ENCODE data around the gene TMUB1. TPM values are rescaled to one million over a fixed set of nuclear protein-coding genes. Genes with fewer than 3 reads are reported as not detected.

TMUB1 gene
- total and polyA plus RNA-seq, 2 donors (not counting 3 experiments of a cell fraction or from before 2014, with no cell fraction given), result 41.3 to 45.3 TPM

DNA sequence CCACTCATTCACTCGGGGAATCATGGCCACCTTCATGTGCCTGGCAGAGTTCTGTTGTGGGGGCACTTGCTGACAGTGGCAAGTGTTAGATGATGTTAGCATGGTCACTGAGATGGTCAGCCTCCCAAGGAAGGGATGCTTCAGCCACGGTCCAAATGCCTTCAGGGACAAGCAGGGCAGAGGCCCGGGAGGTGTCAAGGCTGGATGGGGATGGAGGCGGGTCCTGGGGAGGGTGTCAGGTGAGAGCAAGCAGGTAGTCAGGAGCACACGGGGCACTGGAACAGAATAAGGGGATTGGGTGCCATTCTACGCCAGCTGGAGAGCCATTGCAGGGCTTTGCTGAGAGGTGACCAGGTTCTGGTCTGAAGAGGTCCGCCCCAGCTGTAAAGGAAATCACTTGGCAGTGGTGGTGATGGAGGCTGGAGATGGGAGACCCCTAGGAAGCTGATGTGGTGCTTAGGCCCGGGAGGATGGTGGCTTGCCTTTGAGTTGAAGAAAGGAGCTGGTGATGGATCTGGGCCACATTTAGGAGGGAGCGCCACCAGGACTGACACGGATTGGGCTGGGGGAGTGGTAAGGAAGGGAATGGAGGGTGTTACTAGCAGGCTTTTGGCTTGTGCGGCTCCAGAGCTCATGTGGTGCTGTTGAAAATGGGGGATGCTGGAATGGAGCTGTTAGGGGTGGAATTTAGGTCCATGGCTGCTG, 27.1 kb upstream of the TMUB1 start:
- Histone ChIP-seq H3K9me1 (replicated peaks; ENCODE audit: control insufficient read depth, extremely low read depth, insufficient read depth, low read length) (no peaks in the 10 kb centered on the region), H3K27me3 (ENCODE audit: control insufficient read depth in 2 of 2, insufficient read depth in 2 of 2, low read length in 2 of 2) (no peaks in the 10 kb centered on the region), H3K79me2 (ENCODE audit: control insufficient read depth, insufficient read depth, low read length) (peaks cover 72% of the 10 kb centered on the region), H3K27ac (ENCODE audit: insufficient read depth, low read depth, low read length) (no peak overlapping the region), H3K9ac (replicated peaks; ENCODE audit: extremely low read depth, insufficient read depth, low read length) (no peak overlapping the region), H2AFZ (ENCODE audit: low read depth, low read length) (no peak overlapping the region), H3K4me1 (ENCODE audit: control insufficient read depth, extremely low read depth, insufficient read depth, low read length) (peaks cover 17% of the 10 kb centered on the region), H4K20me1 (replicated peaks; ENCODE audit: control insufficient read depth, extremely low read depth, insufficient read depth, low read length) (no peaks in the 10 kb centered on the region), H3K4me2 (ENCODE audit: insufficient read depth, low read length) (no peak overlapping the region), H3K36me3 (ENCODE audit: control insufficient read depth in 2 of 2, extremely low read depth in 1 of 2, insufficient read depth in 2 of 2, low read length in 2 of 2) (peaks cover 0 to 2% of the 10 kb centered on the region in 2 experiments), H3K4me3 (replicated peaks in 1 of 3; ENCODE audit: insufficient read depth in 1 of 3, low read depth in 1 of 3, low read length in 3 of 3) (no peak overlapping the region), H3K9me3 (replicated peaks; ENCODE audit: control insufficient read depth, insufficient read depth, low read length) (no peaks in the 10 kb centered on the region)
- POLR2A ChIA-PET, result interaction anchor here (0.8 kb wide), 1 partner anchor 21 kb away, joined by 3 read pairs; no protein-coding TSS in a partner anchor
- CTCF ChIA-PET, result interaction anchor here (0.8 to 4.5 kb wide), 18 partner anchors 8 to 148 kb away, joined by 3 to 26 read pairs (median 6); partner anchors contain the start of genes ABCB8, AGAP3 and FASTK
- no peak for FAIRE-seq
- intact Hi-C loops (cut with micrococcal nuclease) (loop anchor here (2.0 kb wide), 2 partner anchors 148 to 212 kb away; no protein-coding TSS in a partner anchor), dilution Hi-C loops (cut with MboI; ENCODE audit: extremely low pct_ligation_motif_present, low sequenced_read_pairs) (no loop called here)
- no peak for TF ChIP-seq POLR2A (IDR thresholded peaks at IDR 0.05; ENCODE audit: low read depth, low read length)
- BruUV-seq (replicated peaks), result no TSS peak
- DNase-seq (ENCODE audit: low read depth, low spot score), result no peak

GRCh38 chr7:151109094-151110048, 26.1 kb upstream of the TMUB1 start:
- no peaks in the 10 kb centered on the region for H3K9me1 ChIP-seq (replicated peaks; ENCODE audit: control insufficient read depth, extremely low read depth, insufficient read depth, low read length)
- ChIA-PET CTCF (interaction anchor here (0.6 to 4.5 kb wide), 15 partner anchors 14 to 153 kb away, joined by 3 to 26 read pairs (median 5); partner anchors contain the start of gene ABCB8), POLR2A (interaction anchor here (1.1 kb wide), 1 partner anchor 24 kb away, joined by 4 read pairs; no protein-coding TSS in a partner anchor)
- no peak for FAIRE-seq
- H3K9me3 ChIP-seq (replicated peaks; ENCODE audit: control insufficient read depth, insufficient read depth, low read length), result no peaks in the 10 kb centered on the region
- H4K20me1 ChIP-seq (replicated peaks; ENCODE audit: control insufficient read depth, extremely low read depth, insufficient read depth, low read length), result no peaks in the 10 kb centered on the region
- BruUV-seq (replicated peaks), result no TSS peak
- intact Hi-C loops (cut with micrococcal nuclease), result loop anchor here (2.0 kb wide), 2 partner anchors 147 to 211 kb away; no protein-coding TSS in a partner anchor
- no peaks in the 10 kb centered on the region for H3K27me3 ChIP-seq (ENCODE audit: control insufficient read depth in 2 of 2, insufficient read depth in 2 of 2, low read length in 2 of 2)
- H3K36me3 ChIP-seq (ENCODE audit: control insufficient read depth in 2 of 2, extremely low read depth in 1 of 2, insufficient read depth in 2 of 2, low read length in 2 of 2), result peaks cover 0 to 2% of the 10 kb centered on the region in 2 experiments
- H2AFZ ChIP-seq (ENCODE audit: low read depth, low read length), result no peak overlapping the region
- peaks cover 25% of the 10 kb centered on the region for H3K4me1 ChIP-seq (ENCODE audit: control insufficient read depth, extremely low read depth, insufficient read depth, low read length)
- H3K27ac ChIP-seq (ENCODE audit: insufficient read depth, low read depth, low read length), result no peak overlapping the region
- H3K4me2 ChIP-seq (ENCODE audit: insufficient read depth, low read length), result no peak overlapping the region
- no peak overlapping the region for H3K9ac ChIP-seq (replicated peaks; ENCODE audit: extremely low read depth, insufficient read depth, low read length)
- no peak for TF ChIP-seq EZH2 (IDR thresholded peaks at IDR 0.05; ENCODE audit: borderline replicate concordance, low read depth, low read length, severe bottlenecking)
- no peak for TF ChIP-seq POLR2A (IDR thresholded peaks at IDR 0.05; ENCODE audit: low read depth, low read length)
- TF ChIP-seq, protein P1, sequence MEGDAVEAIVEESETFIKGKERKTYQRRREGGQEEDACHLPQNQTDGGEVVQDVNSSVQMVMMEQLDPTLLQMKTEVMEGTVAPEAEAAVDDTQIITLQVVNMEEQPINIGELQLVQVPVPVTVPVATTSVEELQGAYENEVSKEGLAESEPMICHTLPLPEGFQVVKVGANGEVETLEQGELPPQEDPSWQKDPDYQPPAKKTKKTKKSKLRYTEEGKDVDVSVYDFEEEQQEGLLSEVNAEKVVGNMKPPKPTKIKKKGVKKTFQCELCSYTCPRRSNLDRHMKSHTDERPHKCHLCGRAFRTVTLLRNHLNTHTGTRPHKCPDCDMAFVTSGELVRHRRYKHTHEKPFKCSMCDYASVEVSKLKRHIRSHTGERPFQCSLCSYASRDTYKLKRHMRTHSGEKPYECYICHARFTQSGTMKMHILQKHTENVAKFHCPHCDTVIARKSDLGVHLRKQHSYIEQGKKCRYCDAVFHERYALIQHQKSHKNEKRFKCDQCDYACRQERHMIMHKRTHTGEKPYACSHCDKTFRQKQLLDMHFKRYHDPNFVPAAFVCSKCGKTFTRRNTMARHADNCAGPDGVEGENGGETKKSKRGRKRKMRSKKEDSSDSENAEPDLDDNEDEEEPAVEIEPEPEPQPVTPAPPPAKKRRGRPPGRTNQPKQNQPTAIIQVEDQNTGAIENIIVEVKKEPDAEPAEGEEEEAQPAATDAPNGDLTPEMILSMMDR (IDR thresholded peaks at IDR 0.05; ENCODE audit: extremely low read depth in 1 of 2, insufficient read depth in 1 of 2, low read depth in 1 of 2, low read length in 2 of 2), result no peak
- TF ChIP-seq FOS (IDR thresholded peaks at IDR 0.05; ENCODE audit: borderline replicate concordance, insufficient read depth, low read length), result no peak
- no peak for TF ChIP-seq GATA2 (IDR thresholded peaks at IDR 0.05; ENCODE audit: insufficient read depth, insufficient read length, low read depth, low read length)
- TF ChIP-seq POLR2AphosphoS5 (IDR thresholded peaks at IDR 0.05; ENCODE audit: insufficient read depth, low read depth, low read length), result no peak
- no peak for TF ChIP-seq MAX (IDR thresholded peaks at IDR 0.05; ENCODE audit: insufficient read depth, insufficient read length)
- no peak for TF ChIP-seq MYC (IDR thresholded peaks at IDR 0.05; ENCODE audit: low read depth, low read length)
- no peak for TF ChIP-seq JUN (IDR thresholded peaks at IDR 0.05; ENCODE audit: borderline replicate concordance, insufficient read depth, insufficient read length, low read depth)
- no peak overlapping the region for H3K4me3 ChIP-seq (replicated peaks in 1 of 3; ENCODE audit: insufficient read depth in 1 of 3, low read depth in 1 of 3, low read length in 3 of 3)
- dilution Hi-C loops (cut with MboI; ENCODE audit: extremely low pct_ligation_motif_present, low sequenced_read_pairs), result no loop called here
- no peak for DNase-seq (ENCODE audit: low read depth, low spot score)
- peaks cover 77% of the 10 kb centered on the region for H3K79me2 ChIP-seq (ENCODE audit: control insufficient read depth, insufficient read depth, low read length)

Data from endothelial cell of umbilical vein (primary cell).